Brain microvascular endothelial cell (primary cell): ENCODE data around the gene SNX13.
A peak's percentile ranks its signal among the peaks of the same experiment; 100 is the strongest.

Experiments
- DNase-seq: peaks from one replicate; pipeline ENCODE4 v3.0.0-alpha.2; 2020
- H3K27ac ChIP-seq: fragments of 250-450 bp; sonication (Bioruptor Pico); 2 replicates; pipeline ENCODE4 v1.5.1; 2020; ENCODE audit warnings: mild to moderate bottlenecking, moderate library complexity
- H3K27me3 ChIP-seq: fragments of 250-450 bp; sonication (Bioruptor Pico); replicated peaks from 2 replicates; pipeline ENCODE4 v1.5.1; 2020; ENCODE audit warnings: mild to moderate bottlenecking
- H3K36me3 ChIP-seq: fragments of 250-450 bp; sonication (Bioruptor Pico); replicated peaks from 2 replicates; pipeline ENCODE4 v1.5.1; 2020; ENCODE audit warnings: mild to moderate bottlenecking
- H3K4me3 ChIP-seq: 2 replicates; pipeline ENCODE4 v1.5.1; 2011; ENCODE audit warnings: low read depth, mild to moderate bottlenecking, control low read depth, low read length, moderate library complexity
- in situ Hi-C: cut with HindIII; loops from 2 replicates; pipeline ENCODE4 v1.10.0; 2017; ENCODE audit warnings: low sequenced_read_pairs, low pct_ligation_motif_present
- TF ChIP-seq, protein P1 (sequence below): IDR thresholded peaks from 2 replicates; pipeline ENCODE4 v1.5.1; 2011; ENCODE audit warnings: low read depth, mild to moderate bottlenecking, moderate library complexity, low read length, control low read depth, inconsistent platforms; ENCODE audit errors: missing control alignments

Gene SNX13

GRCh38 chr7:17968791-17969715, 28.8 kb upstream of the SNX13 start:
- Histone ChIP-seq H3K27me3 (no peaks in the 10 kb centered on the region), H3K27ac (no peak overlapping the region), H3K36me3 (no peaks in the 10 kb centered on the region), H3K4me3 (no peak overlapping the region)
- DNase-seq = no peak
- in situ Hi-C loops = no loop called here
- TF ChIP-seq, protein P1, sequence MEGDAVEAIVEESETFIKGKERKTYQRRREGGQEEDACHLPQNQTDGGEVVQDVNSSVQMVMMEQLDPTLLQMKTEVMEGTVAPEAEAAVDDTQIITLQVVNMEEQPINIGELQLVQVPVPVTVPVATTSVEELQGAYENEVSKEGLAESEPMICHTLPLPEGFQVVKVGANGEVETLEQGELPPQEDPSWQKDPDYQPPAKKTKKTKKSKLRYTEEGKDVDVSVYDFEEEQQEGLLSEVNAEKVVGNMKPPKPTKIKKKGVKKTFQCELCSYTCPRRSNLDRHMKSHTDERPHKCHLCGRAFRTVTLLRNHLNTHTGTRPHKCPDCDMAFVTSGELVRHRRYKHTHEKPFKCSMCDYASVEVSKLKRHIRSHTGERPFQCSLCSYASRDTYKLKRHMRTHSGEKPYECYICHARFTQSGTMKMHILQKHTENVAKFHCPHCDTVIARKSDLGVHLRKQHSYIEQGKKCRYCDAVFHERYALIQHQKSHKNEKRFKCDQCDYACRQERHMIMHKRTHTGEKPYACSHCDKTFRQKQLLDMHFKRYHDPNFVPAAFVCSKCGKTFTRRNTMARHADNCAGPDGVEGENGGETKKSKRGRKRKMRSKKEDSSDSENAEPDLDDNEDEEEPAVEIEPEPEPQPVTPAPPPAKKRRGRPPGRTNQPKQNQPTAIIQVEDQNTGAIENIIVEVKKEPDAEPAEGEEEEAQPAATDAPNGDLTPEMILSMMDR = no peak

GRCh38 chr7:17966706-17967105, 26.4 kb upstream of the SNX13 start:
- Histone ChIP-seq H3K27ac (no peak overlapping the region), H3K36me3 (no peaks in the 10 kb centered on the region), H3K27me3 (no peaks in the 10 kb centered on the region), H3K4me3 (no peak overlapping the region)
- DNase-seq = no peak
- TF ChIP-seq, protein P1 = no peak
- in situ Hi-C loops = no loop called here

DNA sequence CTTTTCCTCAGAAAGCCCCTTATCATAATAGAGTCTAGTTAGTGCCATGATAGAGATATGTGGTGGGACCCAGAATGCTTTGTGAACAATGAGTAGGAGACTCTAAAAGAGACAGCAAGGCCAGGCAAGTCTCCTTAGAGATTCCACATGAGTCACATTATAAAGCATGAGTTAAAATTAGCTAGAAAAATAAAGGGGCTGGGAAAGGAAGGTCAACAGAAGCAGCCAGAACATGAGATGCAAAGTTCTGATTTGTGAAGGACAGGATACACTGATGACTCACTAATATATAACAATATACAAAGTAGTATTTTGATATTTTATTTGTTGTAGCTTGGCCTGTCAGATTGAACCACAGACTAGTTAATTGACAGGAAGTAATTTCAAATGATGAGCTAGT, 25.3 kb upstream of the SNX13 start:
- in situ Hi-C loops = no loop called here
- H3K27ac ChIP-seq = peak overlapping the region; percentile 1
- H3K27me3 ChIP-seq = no peaks in the 10 kb centered on the region
- H3K4me3 ChIP-seq = no peak overlapping the region
- TF ChIP-seq, protein P1 = no peak
- peak; percentile 84 for DNase-seq
- H3K36me3 ChIP-seq = no peaks in the 10 kb centered on the region

DNA sequence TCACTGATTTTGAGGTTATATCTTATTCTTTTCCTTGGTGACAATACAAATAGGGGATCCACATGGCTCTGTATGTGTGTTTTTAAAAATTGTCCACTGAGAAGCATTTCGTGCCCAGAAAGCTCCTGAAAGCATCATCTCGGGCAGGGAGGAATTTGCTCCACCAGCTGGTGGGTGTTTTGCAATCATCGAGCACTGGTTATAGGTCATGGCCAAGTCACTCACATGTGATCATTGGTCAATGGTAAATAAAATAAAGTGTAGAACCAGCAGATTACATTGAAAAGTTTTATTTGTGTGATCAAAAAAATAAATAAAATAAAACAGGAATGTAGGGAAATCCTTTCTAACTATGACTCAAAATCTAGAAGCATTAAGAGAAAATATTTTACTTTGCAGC, 23.0 kb upstream of the SNX13 start:
- TF ChIP-seq, protein P1 = no peak
- no peak overlapping the region for H3K27ac ChIP-seq
- no peaks in the 10 kb centered on the region for H3K27me3 ChIP-seq
- no peaks in the 10 kb centered on the region for H3K36me3 ChIP-seq
- no peak for DNase-seq
- in situ Hi-C loops = no loop called here
- no peak overlapping the region for H3K4me3 ChIP-seq

GRCh38 chr7:17962652-17963051, 22.4 kb upstream of the SNX13 start:
- no peak overlapping the region for H3K27ac ChIP-seq
- H3K36me3 ChIP-seq = no peaks in the 10 kb centered on the region
- TF ChIP-seq, protein P1 = no peak
- no peaks in the 10 kb centered on the region for H3K27me3 ChIP-seq
- no peak for DNase-seq
- H3K4me3 ChIP-seq = no peak overlapping the region
- in situ Hi-C loops = no loop called here
